Measurements from ENCODE around the gene EIF4G3. TPM values are rescaled to one million over a fixed set of nuclear protein-coding genes. Genes with fewer than 3 reads are reported as not detected.

EIF4G3 gene
- total RNA-seq, 1 experiment from 2014 or later, result 72.0 TPM

DNA sequence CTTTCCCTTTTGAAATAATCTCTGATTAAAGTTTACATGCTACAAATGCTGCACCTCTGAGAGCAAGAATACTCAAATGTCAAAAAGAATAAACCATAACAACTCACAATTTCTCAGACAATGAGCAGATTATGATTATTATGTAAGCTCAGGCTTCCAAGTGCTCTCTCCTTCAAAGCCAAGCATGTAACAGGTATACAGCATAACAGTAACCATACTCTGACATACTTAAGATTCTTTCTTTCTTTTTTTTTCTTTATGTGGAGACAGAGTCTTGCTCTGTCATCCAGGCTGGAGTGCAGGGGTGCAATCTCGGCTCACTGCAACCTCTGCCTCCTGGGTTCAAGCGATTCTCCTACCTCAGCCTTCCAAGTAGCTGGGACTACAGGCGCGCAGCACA, 155.4 kb downstream of the EIF4G3 start:
- Histone ChIP-seq H2BK15ac (ENCODE audit: low read depth, low read length) (no peak overlapping the region), H3K27me3 (ENCODE audit: insufficient read depth, low read length) (no peaks in the 10 kb centered on the region), H2BK20ac (ENCODE audit: low read depth, low read length, poor library complexity, severe bottlenecking) (no peak overlapping the region), H3K79me2 (ENCODE audit: insufficient read depth, low read length) (no peaks in the 10 kb centered on the region; the same call in 1 of the 2 replicates), H3K4ac (ENCODE audit: low read depth, low read length) (no peak overlapping the region), H3K27ac (ENCODE audit: insufficient read length, low read depth, low read length) (no peak overlapping the region), H3K56ac (ENCODE audit: insufficient read length, low read depth, low read length) (no peak overlapping the region), H2AFZ (ENCODE audit: low read length) (no peak overlapping the region), H3T11ph (ENCODE audit: low read length) (no peak overlapping the region), H4K91ac (ENCODE audit: insufficient read length, low read depth, low read length) (no peak overlapping the region), H2BK12ac (ENCODE audit: insufficient read length, low read depth, low read length) (no peak overlapping the region), H2BK5ac (ENCODE audit: insufficient read length, low read length) (no peak overlapping the region), H3K23ac (ENCODE audit: insufficient read length, low read depth, low read length) (no peak overlapping the region), H3K4me1 (ENCODE audit: insufficient read depth, low read length) (peaks cover 2% of the 10 kb centered on the region; the same call in 1 of the 2 replicates), H3K18ac (ENCODE audit: insufficient read length, low read depth, low read length) (no peak overlapping the region), H4K20me1 (ENCODE audit: control insufficient read depth, insufficient read depth, insufficient read length) (no peaks in the 10 kb centered on the region), H3K79me1 (ENCODE audit: insufficient read depth, low read depth, low read length, poor library complexity, severe bottlenecking) (peaks cover 3% of the 10 kb centered on the region), H3K14ac (ENCODE audit: insufficient read depth, low read length) (no peak overlapping the region), H3K23me2 (ENCODE audit: insufficient read length, low read depth, low read length, poor library complexity, severe bottlenecking) (no peaks in the 10 kb centered on the region), H4K5ac (ENCODE audit: insufficient read length, low read depth, low read length) (no peak overlapping the region), H3K9me3 (ENCODE audit: control insufficient read depth, low read depth, low read length) (no peaks in the 10 kb centered on the region), H4K8ac (replicated peaks; ENCODE audit: insufficient read length, low read depth, low read length) (no peak overlapping the region), H2AK5ac (ENCODE audit: insufficient read length, low read length) (no peak overlapping the region), H3K4me2 (ENCODE audit: insufficient read depth, insufficient read length, low read length) (no peak overlapping the region), H2BK120ac (ENCODE audit: low read depth, low read length, poor library complexity, severe bottlenecking) (no peak overlapping the region), H3K9ac (ENCODE audit: extremely low read depth, insufficient read length, low read length) (no peak overlapping the region)
- Mint-ChIP-seq H3K27ac (no peak overlapping the region), H3K4me3 (no peak overlapping the region), H3K36me3 (ENCODE audit: insufficient read depth in 1 of 3, low read depth in 3 of 3) (peaks cover 11 to 28% (median 20%) of the 10 kb centered on the region in 3 experiments), H3K27me3 (ENCODE audit: low read depth) (no peaks in the 10 kb centered on the region), H3K9me3 (peaks cover 0 to 10% of the 10 kb centered on the region in 2 experiments; a peak in 4 of 5 replicates), H3K4me1 (peaks cover 6 to 7% of the 10 kb centered on the region in 2 experiments)
- WGBS (ENCODE audit: extremely low coverage, insufficient read length, low lambda C conversion rate), result no CpG with 5 or more reads among the region's 4 CpGs
- TF ChIP-seq, protein P1, sequence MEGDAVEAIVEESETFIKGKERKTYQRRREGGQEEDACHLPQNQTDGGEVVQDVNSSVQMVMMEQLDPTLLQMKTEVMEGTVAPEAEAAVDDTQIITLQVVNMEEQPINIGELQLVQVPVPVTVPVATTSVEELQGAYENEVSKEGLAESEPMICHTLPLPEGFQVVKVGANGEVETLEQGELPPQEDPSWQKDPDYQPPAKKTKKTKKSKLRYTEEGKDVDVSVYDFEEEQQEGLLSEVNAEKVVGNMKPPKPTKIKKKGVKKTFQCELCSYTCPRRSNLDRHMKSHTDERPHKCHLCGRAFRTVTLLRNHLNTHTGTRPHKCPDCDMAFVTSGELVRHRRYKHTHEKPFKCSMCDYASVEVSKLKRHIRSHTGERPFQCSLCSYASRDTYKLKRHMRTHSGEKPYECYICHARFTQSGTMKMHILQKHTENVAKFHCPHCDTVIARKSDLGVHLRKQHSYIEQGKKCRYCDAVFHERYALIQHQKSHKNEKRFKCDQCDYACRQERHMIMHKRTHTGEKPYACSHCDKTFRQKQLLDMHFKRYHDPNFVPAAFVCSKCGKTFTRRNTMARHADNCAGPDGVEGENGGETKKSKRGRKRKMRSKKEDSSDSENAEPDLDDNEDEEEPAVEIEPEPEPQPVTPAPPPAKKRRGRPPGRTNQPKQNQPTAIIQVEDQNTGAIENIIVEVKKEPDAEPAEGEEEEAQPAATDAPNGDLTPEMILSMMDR (conservative IDR thresholded peaks at IDR 0.05), result no peak
- no peak for DNase-seq
